IPS-NIHi11 (cell line): ENCODE results near the gene SNAP25.
A peak's percentile ranks its signal among the peaks of the same experiment; 100 is the strongest.

ENCODE experiments used
- DNase-seq: peaks from one replicate; pipeline ENCODE4 v3.0.0; 2012; ENCODE audit warnings: mixed read lengths, low spot score

The SNAP25 gene

GRCh38 chr20:10216146-10216791 is 2.4 kb upstream of the SNAP25 start:
- no peak for DNase-seq

DNA sequence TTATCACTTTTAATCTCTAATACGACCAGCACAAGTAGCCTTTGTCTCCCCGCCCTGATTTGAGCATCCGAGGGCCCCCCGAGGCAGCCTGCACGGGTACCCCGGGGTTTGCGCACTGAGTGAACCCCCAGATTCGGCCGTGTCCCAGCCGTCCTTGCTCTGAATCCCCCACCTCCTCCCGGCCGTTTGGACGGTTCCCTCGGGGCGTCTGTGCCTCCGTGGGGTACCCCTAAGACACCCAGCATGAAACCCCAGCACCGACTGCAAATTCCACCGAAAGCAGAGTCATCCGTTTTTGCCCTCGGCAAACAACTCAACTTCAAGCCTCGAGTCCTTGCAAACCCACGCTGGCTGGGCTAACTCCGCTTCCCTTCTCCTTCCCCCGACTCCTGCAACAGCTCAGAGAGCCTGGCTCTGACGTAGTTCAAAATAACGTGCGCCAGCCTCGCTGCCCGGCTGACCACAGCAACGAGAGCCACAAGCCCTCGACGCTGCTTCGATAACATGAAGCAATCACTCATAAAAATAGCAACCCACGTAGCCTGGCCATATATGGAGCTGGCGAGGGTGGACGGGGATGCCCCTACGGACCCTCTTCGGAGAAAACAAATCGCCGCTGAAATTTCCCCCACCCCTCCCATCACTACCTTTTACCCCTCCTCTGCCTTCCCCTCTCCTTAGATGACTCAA is 764 bp upstream of the SNAP25 start:
- peak; percentile 52 for DNase-seq

DNA sequence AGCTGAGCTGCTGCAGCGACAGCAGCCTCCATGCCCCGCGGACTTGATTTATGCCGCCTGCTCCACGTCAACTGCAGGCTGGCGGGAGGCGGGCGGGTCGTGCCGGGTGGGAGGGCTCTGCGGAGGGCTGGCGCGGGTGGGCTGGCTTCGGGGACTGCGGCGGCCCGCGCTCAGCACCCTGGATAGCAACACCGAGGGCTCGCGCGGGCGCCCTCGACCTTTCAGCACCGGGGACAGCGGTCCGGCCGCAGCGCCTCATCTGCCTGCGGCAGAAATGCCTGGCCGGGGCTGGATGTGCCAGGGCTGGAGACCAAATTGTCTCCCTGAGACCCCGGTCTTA is 792 bp downstream of the SNAP25 start:
- DNase-seq, result peak; percentile 84

- DNase-seq, result no peak
Observed at GRCh38 chr20:10219993-10220750, 1.5 kb downstream of the SNAP25 start.

GRCh38 chr20:10221021-10221420 is 2.4 kb downstream of the SNAP25 start:
- DNase-seq, result no peak

GRCh38 chr20:10225439-10226060 is 6.9 kb downstream of the SNAP25 start:
- DNase-seq, result peak; percentile 26

DNA sequence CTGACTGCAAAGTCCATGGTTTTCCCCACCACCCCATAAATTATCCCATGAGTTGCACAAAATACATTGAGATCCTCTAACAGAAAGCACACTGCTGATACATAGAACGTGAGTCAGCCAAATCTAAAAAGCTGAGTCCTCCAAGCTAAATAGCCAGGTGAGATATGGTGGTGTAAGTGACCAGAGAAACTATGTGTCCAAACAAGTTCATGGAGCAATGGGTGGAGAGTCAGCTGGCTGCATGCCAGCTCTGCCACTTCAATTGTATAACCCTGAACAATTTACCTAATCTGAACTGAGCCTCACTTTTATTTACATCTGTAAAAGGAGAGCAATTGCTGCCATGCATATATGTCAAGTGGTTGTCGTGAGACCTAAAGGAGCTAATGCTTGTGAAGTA is 9.7 kb downstream of the SNAP25 start:
- no peak for DNase-seq

- DNase-seq, result no peak
Observed at GRCh38 chr20:10231290-10231689, 12.7 kb downstream of the SNAP25 start.

DNA sequence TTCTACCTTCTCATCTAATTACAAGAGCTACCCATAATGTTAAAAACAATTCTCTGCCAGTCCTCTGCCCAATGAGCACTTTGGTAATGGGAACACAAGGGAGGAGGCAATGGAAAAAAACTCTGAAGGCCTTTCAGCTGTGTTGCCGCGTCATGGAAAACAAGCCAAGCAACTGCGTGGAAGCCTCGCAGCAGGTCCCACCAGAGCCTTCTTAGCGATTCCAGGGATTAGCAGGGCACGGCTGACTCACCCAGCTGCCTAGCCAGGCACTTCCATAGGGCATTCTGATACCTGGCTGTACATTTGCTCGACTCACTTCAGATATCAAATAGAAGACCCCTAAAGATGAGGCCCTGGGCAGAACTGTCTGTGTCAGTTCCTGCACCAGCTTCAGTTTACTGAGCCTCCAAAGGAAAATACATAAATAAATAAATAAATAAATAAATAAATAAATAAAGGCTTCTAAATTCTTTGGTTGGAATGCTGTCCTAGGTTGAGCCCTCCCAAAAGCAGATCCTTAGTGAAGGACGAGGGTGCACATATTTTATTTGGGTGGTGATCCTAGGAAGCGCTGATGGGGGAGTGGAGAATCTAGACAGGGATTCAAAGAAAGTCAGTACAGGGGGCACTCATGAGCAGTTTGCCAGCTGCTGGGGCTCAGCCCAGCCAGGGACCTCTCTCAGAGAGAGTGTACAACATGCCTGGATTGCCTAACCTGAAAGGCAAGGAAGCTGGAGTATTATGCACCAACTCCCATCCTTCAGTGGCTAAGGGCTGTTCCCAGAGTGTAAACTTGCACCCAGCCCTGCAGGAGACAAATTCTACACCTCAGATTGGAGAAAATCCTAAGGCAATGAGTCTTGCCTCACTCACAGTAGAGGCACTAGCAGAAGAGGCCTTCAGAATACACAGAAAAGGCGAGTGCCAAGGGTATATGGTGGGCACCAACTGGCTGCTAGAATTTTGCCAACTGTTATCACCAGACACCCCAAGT is 18.2 kb downstream of the SNAP25 start:
- no peak for DNase-seq

DNA sequence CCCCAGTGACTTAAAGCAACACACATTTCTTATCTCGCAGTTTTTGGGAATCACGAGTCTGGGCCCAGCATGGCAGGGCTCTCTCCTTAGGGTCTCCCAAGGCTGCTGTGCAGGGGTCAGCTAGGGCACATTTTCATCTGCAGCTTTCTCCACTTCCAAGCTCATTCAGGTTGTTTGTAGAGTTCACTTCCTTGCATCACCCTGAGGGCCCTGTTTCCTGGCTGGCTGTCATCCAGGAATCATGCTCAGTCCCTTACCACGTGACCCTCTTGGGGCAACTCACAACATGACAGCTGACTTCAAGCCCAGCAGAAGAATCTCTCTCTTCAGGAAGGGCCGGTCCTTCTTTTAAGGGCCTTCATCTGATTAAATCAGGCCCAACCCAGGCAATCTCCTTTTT is 21.3 kb downstream of the SNAP25 start:
- no peak for DNase-seq

GRCh38 chr20:10240655-10241054 is 22.0 kb downstream of the SNAP25 start:
- DNase-seq, result peak; percentile 35

GRCh38 chr20:10242166-10242565 is 23.5 kb downstream of the SNAP25 start:
- no peak for DNase-seq

DNA sequence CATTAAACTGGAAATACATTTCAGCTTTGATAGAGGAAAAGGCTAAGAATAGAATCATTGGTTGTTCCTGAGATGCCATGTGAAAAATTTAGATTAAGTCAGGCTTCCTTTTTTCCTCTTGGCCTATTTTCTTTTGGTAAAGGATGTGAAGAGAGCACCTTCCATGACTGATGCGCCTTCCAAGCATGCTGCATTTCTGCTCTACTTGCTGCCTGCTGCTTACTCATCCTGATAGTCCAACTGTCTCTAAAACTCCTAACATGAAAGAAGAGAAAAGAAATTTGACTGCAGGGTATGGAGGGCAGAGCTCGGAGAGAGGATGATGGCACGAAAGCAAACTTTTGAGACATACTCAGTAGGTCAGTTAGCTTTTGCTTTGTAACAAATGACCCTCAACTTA is 28.8 kb downstream of the SNAP25 start:
- no peak for DNase-seq

GRCh38 chr20:10249048-10249770 is 30.6 kb downstream of the SNAP25 start:
- no peak for DNase-seq

DNA sequence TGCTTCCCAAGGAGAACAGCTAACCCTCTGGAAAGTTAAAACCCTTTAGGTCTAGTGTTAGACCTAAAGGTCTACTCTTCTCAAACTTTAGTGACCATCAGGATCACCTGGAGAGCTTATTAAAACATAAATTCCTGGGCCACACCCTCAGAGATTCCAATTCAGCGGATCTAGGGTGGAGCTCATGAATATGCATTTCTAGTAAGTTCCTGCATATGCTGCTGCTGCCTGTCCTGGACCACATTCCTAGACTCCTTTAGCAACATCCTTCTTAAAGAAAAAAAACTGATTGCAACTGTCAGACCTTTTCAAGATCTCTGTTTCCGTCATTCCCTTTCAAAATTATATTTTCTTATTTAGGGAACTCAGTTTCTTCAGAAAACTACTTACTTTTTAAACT is 31.2 kb downstream of the SNAP25 start:
- DNase-seq, result no peak

GRCh38 chr20:10250902-10251301 is 32.3 kb downstream of the SNAP25 start:
- no peak for DNase-seq

GRCh38 chr20:10253780-10254179 is 35.1 kb downstream of the SNAP25 start:
- no peak for DNase-seq

DNA sequence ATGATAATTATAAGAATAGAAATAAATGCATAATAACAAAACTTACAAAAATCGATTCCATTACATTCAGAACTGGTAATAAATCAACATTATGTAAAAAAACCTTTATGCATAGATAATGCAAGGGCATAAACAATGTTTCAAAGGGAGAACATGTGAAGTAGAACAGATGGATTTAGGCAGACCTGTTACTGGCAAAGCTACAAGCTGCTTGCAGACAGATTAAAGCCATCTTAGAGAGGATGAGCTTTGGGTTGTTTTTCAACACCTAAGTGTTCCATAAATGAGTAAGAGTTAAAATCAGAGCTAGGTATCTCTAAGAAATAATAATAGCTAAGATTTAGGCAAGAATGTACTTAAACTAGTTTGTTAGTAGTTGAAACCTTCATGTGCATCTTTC is 37.2 kb downstream of the SNAP25 start:
- no peak for DNase-seq

GRCh38 chr20:10259166-10259565 is 40.5 kb downstream of the SNAP25 start:
- no peak for DNase-seq

GRCh38 chr20:10260316-10260715 is 41.7 kb downstream of the SNAP25 start:
- DNase-seq, result no peak

GRCh38 chr20:10261702-10262101 is 43.1 kb downstream of the SNAP25 start:
- no peak for DNase-seq
